Mucosa of descending colon (tissue), 3 donors: ENCODE results near the gene RNU6-9. TPM values are rescaled to one million over a fixed set of nuclear protein-coding genes. Genes with fewer than 3 reads are reported as not detected.
"Not testable (repeated sequence)": the region's sequence is repeated elsewhere in the genome, so short reads cannot be mapped to it uniquely, and the experiment has no call there.

ENCODE experiments used
- ATAC-seq: fragments of 200-7000 bp; cut with Tn5 transposase; one replicate; pipeline ENCODE4 v1.9.1; 2020; ENCODE audit warnings: mild to moderate bottlenecking, moderate library complexity
- DNase-seq, 3 donors: peaks; one replicate each; pipeline ENCODE4 v3.0.0-alpha.2; 2020
- H3K36me3 ChIP-seq: fragments of 200-600 bp; one replicate; pipeline ENCODE4 v1.8.0; 2021; ENCODE audit warnings: low read depth, mild to moderate bottlenecking
- H3K4me1 ChIP-seq: fragments of 200-600 bp; one replicate; pipeline ENCODE4 v1.8.0; 2021; ENCODE audit warnings: low read depth, mild to moderate bottlenecking
- H3K4me3 ChIP-seq: fragments of 200-600 bp; one replicate; pipeline ENCODE4 v1.8.0; 2021; ENCODE audit warnings: mild to moderate bottlenecking
- H3K9me3 ChIP-seq: fragments of 200-600 bp; one replicate; pipeline ENCODE4 v1.8.0; 2021; ENCODE audit warnings: mild to moderate bottlenecking
- intact Hi-C, 2 donors: fragments of 100-400 bp; cut with DNase I in 1 of 2; cut with micrococcal nuclease in 1 of 2; formaldehyde crosslinking; loops; one replicate each; pipeline versions ENCODE4 v1.11.0 to v1.11.1; 2022; cut with DNase I, micrococcal nuclease
- long read RNA-seq, 2 donors: library from polyadenylated mRNA; unstranded; transcript quantifications; one replicate each; pipeline ENCODE4 v2.0.0, GENCODE V29; 2019 to 2021
- total RNA-seq, 3 donors: library from RNA; stranded (reverse); fragmentation: NEBNext Ultra II Directional in 2 of 3; extraction: Animal tissue kit (Norgen Biotek cat#: 25700) in 2 of 3; gene quantifications; one replicate each; pipeline versions ENCODE4 v1.2.1 to v1.2.4, GENCODE V29; 2021 to 2023
- TF ChIP-seq, protein P1 (sequence below): fragments of 200-600 bp; IDR thresholded peaks from one replicate; pipeline ENCODE4 v1.8.0; 2022; ENCODE audit warnings: antibody characterized with exemption, mild to moderate bottlenecking
- donor health status: DM: no; HTN: no; CAD: no; lungs with moderate emphysema.
- donor health status: DM: no; HTN: no; CAD: no.
- donor health status: DM: no; HTN: yes; CAD: no.

The RNU6-9 gene
- total RNA-seq = not detected
- long read RNA-seq, donor 1 = 0 reads
- long read RNA-seq, donor 2, partial matches to known transcripts = 0 of 1 reads
- long read RNA-seq, donor 2, other reads (novel, unspliced or antisense) = 1 of 1 reads

DNA sequence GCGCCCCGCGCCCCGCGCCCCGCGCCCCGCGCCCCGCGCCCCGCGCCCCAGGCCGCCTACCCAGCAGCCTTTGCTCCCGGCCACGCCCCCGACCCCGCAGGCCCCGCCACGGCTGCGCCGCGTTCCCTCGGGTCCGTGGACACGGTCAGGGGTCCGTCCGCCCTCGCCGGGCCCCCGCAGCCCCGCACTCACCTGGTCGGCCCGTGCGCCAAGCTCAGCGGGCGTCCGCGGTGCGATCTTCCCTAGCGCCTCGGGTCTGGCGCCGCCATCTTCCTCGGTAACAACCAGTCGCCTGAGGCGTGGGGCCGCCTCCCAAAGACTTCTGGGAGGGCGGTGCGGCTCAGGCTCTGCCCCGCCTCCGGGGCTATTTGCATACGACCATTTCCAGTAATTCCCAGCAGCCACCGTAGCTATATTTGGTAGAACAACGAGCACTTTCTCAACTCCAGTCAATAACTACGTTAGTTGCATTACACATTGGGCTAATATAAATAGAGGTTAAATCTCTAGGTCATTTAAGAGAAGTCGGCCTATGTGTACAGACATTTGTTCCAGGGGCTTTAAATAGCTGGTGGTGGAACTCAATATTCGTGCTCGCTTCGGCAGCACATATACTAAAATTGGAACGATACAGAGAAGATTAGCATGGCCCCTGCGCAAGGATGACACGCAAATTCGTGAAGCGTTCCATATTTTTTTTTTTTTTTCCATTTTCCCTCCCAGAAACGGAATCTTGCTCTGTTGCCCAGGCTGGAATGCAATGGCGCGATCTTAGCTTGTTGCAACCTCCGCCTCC, at the start of gene RNU6-9, which contains the start of gene MED16:
Gene RNU6-9 (plus strand): TSS at position 591 of the 796 bp plus-strand sequence.
Gene MED16 (minus strand): TSS at position 294 of the 796 bp plus-strand sequence. CDS start 2,056 bp downstream, outside the sequence.
- TF ChIP-seq, protein P1, sequence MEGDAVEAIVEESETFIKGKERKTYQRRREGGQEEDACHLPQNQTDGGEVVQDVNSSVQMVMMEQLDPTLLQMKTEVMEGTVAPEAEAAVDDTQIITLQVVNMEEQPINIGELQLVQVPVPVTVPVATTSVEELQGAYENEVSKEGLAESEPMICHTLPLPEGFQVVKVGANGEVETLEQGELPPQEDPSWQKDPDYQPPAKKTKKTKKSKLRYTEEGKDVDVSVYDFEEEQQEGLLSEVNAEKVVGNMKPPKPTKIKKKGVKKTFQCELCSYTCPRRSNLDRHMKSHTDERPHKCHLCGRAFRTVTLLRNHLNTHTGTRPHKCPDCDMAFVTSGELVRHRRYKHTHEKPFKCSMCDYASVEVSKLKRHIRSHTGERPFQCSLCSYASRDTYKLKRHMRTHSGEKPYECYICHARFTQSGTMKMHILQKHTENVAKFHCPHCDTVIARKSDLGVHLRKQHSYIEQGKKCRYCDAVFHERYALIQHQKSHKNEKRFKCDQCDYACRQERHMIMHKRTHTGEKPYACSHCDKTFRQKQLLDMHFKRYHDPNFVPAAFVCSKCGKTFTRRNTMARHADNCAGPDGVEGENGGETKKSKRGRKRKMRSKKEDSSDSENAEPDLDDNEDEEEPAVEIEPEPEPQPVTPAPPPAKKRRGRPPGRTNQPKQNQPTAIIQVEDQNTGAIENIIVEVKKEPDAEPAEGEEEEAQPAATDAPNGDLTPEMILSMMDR = no peak
- intact Hi-C loops = no loop called here
- H3K4me1 ChIP-seq = peaks cover 7% of the 10 kb centered on the region
- peak; percentile 92 to 95 (median 95) for DNase-seq
- H3K9me3 ChIP-seq = no peaks in the 10 kb centered on the region
- peak; percentile 94 for ATAC-seq
- H3K4me3 ChIP-seq = peak within 1 kb of the TSS; percentile 76
- peaks cover 4% of the 10 kb centered on the region for H3K36me3 ChIP-seq

DNA sequence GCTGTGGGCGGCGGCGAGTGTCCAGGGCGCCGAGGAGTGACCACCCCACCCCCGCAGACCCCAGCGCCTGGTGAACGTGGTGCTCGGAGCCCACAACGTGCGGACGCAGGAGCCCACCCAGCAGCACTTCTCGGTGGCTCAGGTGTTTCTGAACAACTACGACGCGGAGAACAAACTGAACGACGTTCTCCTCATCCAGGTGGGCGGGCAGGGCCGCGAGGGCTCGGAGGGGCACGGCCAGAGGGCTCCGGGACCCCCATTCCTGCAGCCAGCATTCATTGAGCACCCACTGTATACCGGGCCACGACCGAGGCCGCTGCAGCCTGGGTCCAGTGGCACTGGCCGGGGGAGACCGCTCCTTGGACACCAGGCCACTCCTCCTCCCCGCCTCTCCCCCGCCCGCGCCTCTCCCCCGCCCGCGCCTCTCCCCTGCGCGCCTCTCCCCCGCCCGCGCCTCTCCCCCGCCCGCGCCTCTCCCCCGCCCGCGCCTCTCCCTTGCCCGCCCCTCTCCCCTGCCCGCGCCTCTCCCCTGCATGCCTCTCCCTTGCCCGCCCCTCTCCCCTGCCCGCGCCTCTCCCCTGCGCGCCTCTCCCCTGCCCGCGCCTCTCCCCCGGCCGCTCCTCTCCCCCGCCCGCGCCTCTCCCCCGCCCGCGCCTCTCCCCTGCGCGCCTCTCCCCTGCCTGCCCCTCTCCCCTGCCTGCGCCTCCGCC, 49.3 kb upstream of the RNU6-9 start:
- peaks cover 9% of the 10 kb centered on the region for H3K4me1 ChIP-seq
- intact Hi-C loops = no loop called here
- H3K36me3 ChIP-seq = no peaks in the 10 kb centered on the region
- no peaks in the 10 kb centered on the region for H3K9me3 ChIP-seq
- H3K4me3 ChIP-seq = no peak overlapping the region
- DNase-seq = peak in 1 of 3 donors; percentile 40
- TF ChIP-seq, protein P1 = no peak
- peak; percentile 47 for ATAC-seq

DNA sequence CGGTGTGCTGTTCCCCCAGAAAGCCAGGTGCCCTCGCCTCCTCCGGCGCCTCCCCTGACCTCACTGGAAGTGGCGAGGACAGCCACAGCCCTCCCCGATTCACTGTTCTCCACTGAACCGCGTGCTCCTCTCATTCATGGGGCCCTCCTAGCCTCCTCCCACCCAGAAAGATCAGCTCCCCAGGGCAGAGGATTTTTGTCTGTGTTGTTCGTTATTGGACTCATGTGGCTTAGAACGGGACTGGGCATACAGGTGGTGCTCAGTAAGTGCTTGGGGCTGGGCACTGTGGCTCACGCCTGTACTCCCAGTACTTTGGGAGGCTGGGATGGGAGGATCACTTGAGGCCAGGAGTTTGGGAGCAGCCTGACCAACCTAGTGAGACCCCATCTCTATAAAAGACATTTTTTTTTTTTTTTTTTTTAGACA, 48.7 kb upstream of the RNU6-9 start:
- no peaks in the 10 kb centered on the region for H3K9me3 ChIP-seq
- TF ChIP-seq, protein P1 = no peak
- ATAC-seq (peak; percentile 6), DNase-seq (no peak)
- intact Hi-C loops = no loop called here
- H3K4me3 ChIP-seq = no peak overlapping the region
- H3K36me3 ChIP-seq = no peaks in the 10 kb centered on the region
- H3K4me1 ChIP-seq = peaks cover 9% of the 10 kb centered on the region

DNA sequence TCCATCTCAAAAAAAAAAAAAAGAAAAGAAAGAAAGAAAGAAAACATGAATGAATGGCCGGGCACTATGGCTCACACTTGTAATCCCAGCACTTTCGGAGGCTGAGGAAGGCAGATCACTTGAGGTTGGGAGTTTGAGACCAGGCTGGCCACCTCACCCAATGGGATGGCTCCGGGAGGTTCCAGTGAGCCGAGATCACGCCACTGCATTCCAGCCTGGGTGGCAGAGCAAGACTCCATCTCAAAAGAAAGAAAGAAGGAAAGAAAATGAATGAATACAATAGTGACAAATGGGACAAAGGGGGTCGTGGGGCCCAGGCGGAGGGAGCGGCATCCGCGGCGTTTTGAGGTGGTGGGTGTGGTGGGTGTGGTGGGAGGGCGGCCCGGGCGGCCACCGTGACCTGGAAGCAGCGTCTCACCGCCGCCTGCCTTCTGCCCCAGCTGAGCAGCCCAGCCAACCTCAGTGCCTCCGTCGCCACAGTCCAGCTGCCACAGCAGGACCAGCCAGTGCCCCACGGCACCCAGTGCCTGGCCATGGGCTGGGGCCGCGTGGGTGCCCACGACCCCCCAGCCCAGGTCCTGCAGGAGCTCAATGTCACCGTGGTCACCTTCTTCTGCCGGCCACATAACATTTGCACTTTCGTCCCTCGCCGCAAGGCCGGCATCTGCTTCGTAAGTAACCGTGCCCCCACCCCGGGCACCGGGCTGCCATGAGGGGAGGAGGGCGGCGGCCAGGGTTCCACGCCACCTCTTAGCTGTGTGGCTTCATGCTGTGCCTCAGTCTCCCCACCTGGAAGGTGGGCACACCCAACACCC, 47.4 kb upstream of the RNU6-9 start:
- intact Hi-C loops = no loop called here
- ATAC-seq = no peak
- H3K9me3 ChIP-seq = no peaks in the 10 kb centered on the region
- no peak overlapping the region for H3K4me3 ChIP-seq
- TF ChIP-seq, protein P1 = no peak
- H3K4me1 ChIP-seq = peaks cover 10% of the 10 kb centered on the region
- H3K36me3 ChIP-seq = no peaks in the 10 kb centered on the region
- DNase-seq = no peak

DNA sequence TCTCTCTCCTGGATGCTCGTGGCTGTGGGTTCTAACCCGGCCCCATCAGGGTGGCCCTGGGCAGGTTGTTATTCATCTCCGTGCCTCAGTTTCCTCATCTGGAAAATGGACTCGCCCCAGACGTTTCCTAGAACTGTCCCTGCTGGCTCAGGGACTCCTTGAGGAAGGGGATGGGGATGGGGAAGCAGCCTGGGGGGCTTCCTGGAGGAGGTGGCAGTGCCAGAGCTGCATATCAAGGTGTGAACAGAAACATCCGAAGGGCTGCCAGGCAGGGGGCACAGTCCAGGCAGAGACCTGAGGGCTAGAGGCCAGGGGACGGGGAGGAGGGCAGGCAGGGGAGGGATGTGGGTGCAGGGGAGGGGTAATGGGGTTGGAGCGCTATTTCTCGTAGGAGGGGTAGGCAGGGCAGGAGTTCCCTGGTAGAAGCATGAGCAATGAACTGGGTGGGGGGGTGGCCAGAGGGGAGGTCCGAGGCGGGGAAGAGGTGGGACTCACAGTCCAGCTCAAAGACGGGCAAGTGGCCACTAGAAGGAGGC, 44.8 kb upstream of the RNU6-9 start:
- ATAC-seq (no peak), DNase-seq (no peak)
- intact Hi-C loops = no loop called here
- H3K4me3 ChIP-seq = no peak overlapping the region
- TF ChIP-seq, protein P1 = no peak
- no peaks in the 10 kb centered on the region for H3K36me3 ChIP-seq
- H3K4me1 ChIP-seq = peaks cover 8% of the 10 kb centered on the region
- no peaks in the 10 kb centered on the region for H3K9me3 ChIP-seq

DNA sequence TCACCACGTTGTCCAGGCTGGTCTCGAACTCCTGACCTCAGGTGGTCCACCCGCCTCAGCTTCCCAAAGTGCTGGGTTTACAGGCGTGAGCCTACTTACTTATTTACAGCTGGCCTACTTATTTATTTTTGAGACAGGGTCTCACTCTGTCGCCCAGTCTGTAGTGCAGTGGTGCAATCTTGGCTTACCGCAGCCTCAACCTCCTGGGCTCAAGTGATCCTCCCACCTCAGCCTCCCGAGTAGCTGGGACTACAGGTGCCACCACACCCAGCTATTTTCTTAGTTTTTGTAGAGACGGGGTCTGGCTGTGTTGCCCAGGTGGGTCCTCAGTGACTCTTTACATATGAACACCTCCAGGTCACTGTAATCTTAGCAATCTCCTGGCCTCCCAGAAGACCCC, 44.1 kb upstream of the RNU6-9 start:
- H3K36me3 ChIP-seq, H3K9me3 ChIP-seq, ATAC-seq, H3K4me1 ChIP-seq, intact Hi-C loops, H3K4me3 ChIP-seq, DNase-seq: not testable (repeated sequence)
